PC-3 (cell line): ENCODE results near the gene TCP11. TPM values are rescaled to one million over a fixed set of nuclear protein-coding genes. Genes with fewer than 3 reads are reported as not detected.

Experiments
- ATAC-seq: fragments of 200-7000 bp; cut with Tn5 transposase; 2 replicates; pipeline ENCODE4 v1.9.1; 2020; ENCODE audit warnings: mild to moderate bottlenecking, moderate library complexity
- BruUV-seq: library from RNA; stranded (reverse); fragments of 400-500 nt; replicated peaks from 2 replicates; lab custom pipeline; 2021; lab: Mats Ljungman, UMichigan
- CTCF ChIA-PET: fragments of 300-600 bp; sonication (Branson Sonifier 250); formaldehyde crosslinking; loops from one replicate; lab custom pipeline; 2022; ENCODE audit warnings: antibody characterized with exemption; lab: Charles Lee
- POLR2A ChIA-PET: fragments of 300-600 bp; sonication (Branson Sonifier 250); formaldehyde crosslinking; loops from one replicate; lab custom pipeline; 2022; ENCODE audit warnings: antibody characterized with exemption; ENCODE audit not compliant: unreplicated experiment; lab: Charles Lee
- DNase-seq: peaks from one replicate; pipeline ENCODE4 v3.0.0-alpha.2; 2015
- H2AFZ ChIP-seq: fragments of 300-600 bp; sonication (generic); 2 replicates; pipeline ENCODE4 v1.6.0; 2016; ENCODE audit warnings: antibody characterized with exemption, low read length
- H3F3A ChIP-seq: fragments of 300-600 bp; sonication (generic); one replicate; pipeline ENCODE4 v1.6.0; 2017; ENCODE audit warnings: antibody characterized with exemption, low read length, control low read depth, mild to moderate bottlenecking; ENCODE audit not compliant: unreplicated experiment
- H3K27ac ChIP-seq: fragments of 300-600 bp; sonication (generic); 2 replicates; pipeline ENCODE4 v1.5.1; 2016; ENCODE audit warnings: mild to moderate bottlenecking, low read length
- H3K27me3 ChIP-seq: fragments of 300-600 bp; sonication (generic); 2 replicates; pipeline ENCODE4 v1.6.1; 2016; ENCODE audit warnings: low read length, mixed read lengths
- H3K36me3 ChIP-seq: fragments of 300-600 bp; sonication (generic); 2 replicates; pipeline ENCODE4 v1.6.1; 2016; ENCODE audit warnings: low read depth, mixed run types, low read length, mixed read lengths
- H3K4me1 ChIP-seq: fragments of 300-600 bp; sonication (generic); 2 replicates; pipeline ENCODE4 v1.5.1; 2016; ENCODE audit warnings: low read length; ENCODE audit not compliant: insufficient read depth
- H3K4me2 ChIP-seq: fragments of 300-600 bp; sonication (generic); 2 replicates; pipeline ENCODE4 v1.6.0; 2016; ENCODE audit warnings: low read length
- H3K4me3 ChIP-seq: fragments of 300-600 bp; sonication (generic); 2 replicates; pipeline ENCODE4 v1.5.1; 2016; ENCODE audit warnings: mild to moderate bottlenecking, low read length, mixed read lengths
- H3K79me2 ChIP-seq: fragments of 300-600 bp; sonication (generic); 2 replicates; pipeline ENCODE4 v1.6.1; 2017; ENCODE audit warnings: low read length, mixed read lengths
- H3K9ac ChIP-seq: fragments of 300-600 bp; sonication (generic); 2 replicates; pipeline ENCODE4 v1.6.0; 2016; ENCODE audit warnings: mild to moderate bottlenecking, low read length
- H3K9me2 ChIP-seq: fragments of 300-600 bp; sonication (generic); replicated peaks from 2 replicates; pipeline ENCODE4 v1.6.1; 2016; ENCODE audit warnings: mixed run types, low read length, mixed read lengths
- H3K9me3 ChIP-seq: fragments of 300-600 bp; sonication (generic); 2 replicates; pipeline ENCODE4 v1.6.1; 2016; ENCODE audit warnings: low read length, mixed read lengths
- H4K20me1 ChIP-seq: fragments of 300-600 bp; sonication (generic); 2 replicates; pipeline ENCODE4 v1.6.1; 2016; ENCODE audit warnings: low read length, mixed read lengths
- CTCF ChIP-seq: fragments of 300-600 bp; sonication (generic); conservative IDR thresholded peaks from 2 replicates; pipeline ENCODE4 v1.5.1; 2017; ENCODE audit warnings: antibody characterized with exemption, low read depth, mild to moderate bottlenecking, low read length
- EZH2 ChIP-seq: fragments of 300-600 bp; sonication (generic); IDR thresholded peaks from one replicate; pipeline ENCODE4 v1.6.1; 2017; ENCODE audit warnings: antibody characterized with exemption, mild to moderate bottlenecking, low read length; ENCODE audit not compliant: unreplicated experiment
- EZH2phosphoT487 ChIP-seq: fragments of 300-600 bp; sonication (generic); IDR thresholded peaks from 2 replicates; pipeline ENCODE4 v1.6.1; 2018; ENCODE audit warnings: mild to moderate bottlenecking, antibody characterized with exemption, low read length, borderline replicate concordance
- intact Hi-C: fragments of 100-400 bp; cut with micrococcal nuclease; formaldehyde crosslinking; loops from 2 replicates; pipeline ENCODE4 v1.9.0; 2023
- total RNA-seq: library from RNA; depleted of rRNA; stranded (reverse); fragments of >200 nt; gene quantifications from 2 replicates; pipeline ENCODE4 v1.2.3, GENCODE V29; 2014

The TCP11 gene
- total RNA-seq, 1 experiment from 2014 or later, result 1.3 TPM

- Histone ChIP-seq H3K9ac (no peak overlapping the region), H3K79me2 (no peaks in the 10 kb centered on the region), H3K27me3 (no peaks in the 10 kb centered on the region), H3F3A (no peaks in the 10 kb centered on the region), H3K9me3 (no peaks in the 10 kb centered on the region), H3K27ac (peak overlapping the region; percentile 51; the same call in 1 of the 2 replicates), H2AFZ (0 out of 2 replicates have a peak overlapping the region, but pooled peaks have one; percentile 45), H3K36me3 (no peaks in the 10 kb centered on the region), H3K4me1 (peaks cover 54% of the 10 kb centered on the region), H4K20me1 (no peaks in the 10 kb centered on the region), H3K4me2 (no peak overlapping the region), H3K9me2 (no peaks in the 10 kb centered on the region), H3K4me3 (no peak overlapping the region)
- no TSS peak for BruUV-seq
- TF ChIP-seq CTCF (no peak), EZH2phosphoT487 (no peak), EZH2 (no peak)
- no peak for DNase-seq
- intact Hi-C loops, result no loop called here
- ATAC-seq, result no peak
- ChIA-PET POLR2A (no interaction called here), CTCF (no interaction called here)
These were observed 10.3 kb upstream of the TCP11 start for GRCh38 chr6:35151466-35151865.

GRCh38 chr6:35149891-35150566, 8.9 kb upstream of the TCP11 start:
- intact Hi-C loops, result no loop called here
- no peaks in the 10 kb centered on the region for H3K79me2 ChIP-seq
- H4K20me1 ChIP-seq, result no peaks in the 10 kb centered on the region
- no peak for DNase-seq
- no peaks in the 10 kb centered on the region for H3F3A ChIP-seq
- no peaks in the 10 kb centered on the region for H3K9me2 ChIP-seq
- CTCF ChIA-PET, result no interaction called here
- no TSS peak for BruUV-seq
- POLR2A ChIA-PET, result no interaction called here
- no peak for ATAC-seq
- no peak overlapping the region for H2AFZ ChIP-seq
- H3K27ac ChIP-seq, result no peak overlapping the region
- H3K36me3 ChIP-seq, result no peaks in the 10 kb centered on the region
- TF ChIP-seq CTCF (no peak), EZH2 (no peak), EZH2phosphoT487 (no peak)
- no peaks in the 10 kb centered on the region for H3K9me3 ChIP-seq
- H3K4me2 ChIP-seq, result no peak overlapping the region
- H3K27me3 ChIP-seq, result no peaks in the 10 kb centered on the region
- no peak overlapping the region for H3K9ac ChIP-seq
- H3K4me3 ChIP-seq, result no peak overlapping the region
- H3K4me1 ChIP-seq, result peaks cover 60% of the 10 kb centered on the region

GRCh38 chr6:35148167-35148741, 7.1 kb upstream of the TCP11 start:
- ATAC-seq, result peak; percentile 55
- BruUV-seq, result no TSS peak
- ChIA-PET POLR2A (no interaction called here), CTCF (interaction anchor here (2.0 kb wide), 1 partner anchor 92 kb away, joined by 16 read pairs; no protein-coding TSS in a partner anchor)
- intact Hi-C loops, result no loop called here
- no peaks in the 10 kb centered on the region for H3K27me3 ChIP-seq
- H2AFZ ChIP-seq, result peak overlapping the region; percentile 57
- no peaks in the 10 kb centered on the region for H3K9me3 ChIP-seq
- H3K79me2 ChIP-seq, result no peaks in the 10 kb centered on the region
- no peak for TF ChIP-seq EZH2phosphoT487
- H4K20me1 ChIP-seq, result no peaks in the 10 kb centered on the region
- H3K4me3 ChIP-seq, result 0 out of 2 replicates have a peak overlapping the region, but pooled peaks have one; percentile 13
- no peaks in the 10 kb centered on the region for H3K36me3 ChIP-seq
- H3K4me2 ChIP-seq, result peak overlapping the region; percentile 68
- H3K9me2 ChIP-seq, result no peaks in the 10 kb centered on the region
- DNase-seq, result peak; percentile 84
- H3K9ac ChIP-seq, result peak overlapping the region; percentile 42
- no peaks in the 10 kb centered on the region for H3F3A ChIP-seq
- H3K4me1 ChIP-seq, result peaks cover 56% of the 10 kb centered on the region
- peak overlapping the region; percentile 76 for H3K27ac ChIP-seq
